Astrocyte of the spinal cord (primary cell): ENCODE data around the gene CTAG1A.
"Not testable (repeated sequence)": the region's sequence is repeated elsewhere in the genome, so short reads cannot be mapped to it uniquely, and the experiment has no call there.

Experiments
- DNase-seq: peaks from one replicate; pipeline ENCODE4 v3.0.0; 2011; ENCODE audit warnings: low read depth, low spot score
- H3K4me3 ChIP-seq: 2 replicates; pipeline ENCODE4 v1.5.1; 2011; ENCODE audit warnings: low read depth, mild to moderate bottlenecking, low read length, moderate library complexity
- CTCF ChIP-seq: IDR thresholded peaks from 2 replicates; pipeline ENCODE4 v1.5.1; 2012; ENCODE audit warnings: low read depth, mild to moderate bottlenecking, low read length, inconsistent platforms
- in situ Hi-C: cut with HindIII; loops from 2 replicates; pipeline ENCODE4 v1.10.0; 2017; ENCODE audit warnings: low sequenced_read_pairs

The CTAG1A gene

GRCh38 chrX:154602226-154602625 is 17.3 kb downstream of the CTAG1A start:
- H3K4me3 ChIP-seq, result no peak overlapping the region
- no peak for DNase-seq
- in situ Hi-C loops, result no loop called here
- TF ChIP-seq CTCF, result no peak

GRCh38 chrX:154602766-154603437 is 18.0 kb downstream of the CTAG1A start:
- DNase-seq, result no peak
- no peak for TF ChIP-seq CTCF
- in situ Hi-C loops, result no loop called here

GRCh38 chrX:154603438-154604430 is 18.8 kb downstream of the CTAG1A start:
- DNase-seq, result peak; percentile 70
- no peak for TF ChIP-seq CTCF
- in situ Hi-C loops, result no loop called here
- no peak overlapping the region for H3K4me3 ChIP-seq

More at GRCh38 chrX:154602766-154603437, 18.0 kb downstream of the CTAG1A start:
- H3K4me3 ChIP-seq, result no peak overlapping the region

GRCh38 chrX:154605566-154605965 is 20.6 kb downstream of the CTAG1A start:
- no peak for TF ChIP-seq CTCF
- in situ Hi-C loops, result no loop called here
- no peak for DNase-seq
- H3K4me3 ChIP-seq, result no peak overlapping the region

GRCh38 chrX:154607370-154607769 is 22.4 kb downstream of the CTAG1A start:
- no peak for TF ChIP-seq CTCF
- no peak for DNase-seq
- in situ Hi-C loops, result no loop called here
- H3K4me3 ChIP-seq, result no peak overlapping the region

- in situ Hi-C loops, H3K4me3 ChIP-seq, DNase-seq: not testable (repeated sequence)
Observed at GRCh38 chrX:154607976-154608375, 23.0 kb downstream of the CTAG1A start.

GRCh38 chrX:154608823-154609222 is 23.9 kb downstream of the CTAG1A start:
- DNase-seq, H3K4me3 ChIP-seq, in situ Hi-C loops: not testable (repeated sequence)

GRCh38 chrX:154611146-154611545 is 26.2 kb downstream of the CTAG1A start:
- DNase-seq, in situ Hi-C loops, H3K4me3 ChIP-seq: not testable (repeated sequence)

GRCh38 chrX:154613586-154613985 is 28.7 kb downstream of the CTAG1A start:
- in situ Hi-C loops, DNase-seq, H3K4me3 ChIP-seq: not testable (repeated sequence)

- H3K4me3 ChIP-seq, in situ Hi-C loops, DNase-seq: not testable (repeated sequence)
Observed at GRCh38 chrX:154619182-154619581, 34.2 kb downstream of the CTAG1A start, which contains the start of gene CTAG1B. Gene CTAG1B, minus strand, starts transcription at chrX:154619282. Its CDS starts 64 bp downstream, at chrX:154619218.
